OCI-LY1 (cell line): ENCODE data around the gene PTP4A2.
"Not testable (repeated sequence)": the region's sequence is repeated elsewhere in the genome, so short reads cannot be mapped to it uniquely, and the experiment has no call there.

Experiments used
- H2AFZ ChIP-seq: fragments of 200-600 bp; sonication (generic), shearing (Covaris generic); 2 replicates; pipeline ENCODE4 v1.6.0; 2014; ENCODE audit warnings: antibody characterized with exemption, mild to moderate bottlenecking, low read length
- H3F3A ChIP-seq: fragments of 200-600 bp; sonication (generic), shearing (Covaris generic); 2 replicates; pipeline ENCODE4 v1.6.0; 2014; ENCODE audit warnings: mild to moderate bottlenecking, antibody characterized with exemption, low read length, moderate library complexity; ENCODE audit not compliant: insufficient read depth
- H3K27ac ChIP-seq: fragments of 200-600 bp; sonication (generic); 2 replicates; pipeline ENCODE4 v1.5.1; 2014; ENCODE audit warnings: low read length, mixed run types, mild to moderate bottlenecking, low read depth; ENCODE audit not compliant: poor library complexity, severe bottlenecking
- H3K27me3 ChIP-seq: fragments of 200-600 bp; sonication (generic); 2 replicates; pipeline ENCODE4 v1.6.0; 2014; ENCODE audit warnings: antibody characterized with exemption, mild to moderate bottlenecking, low read length, moderate library complexity; ENCODE audit not compliant: insufficient read depth
- H3K36me3 ChIP-seq: fragments of 200-600 bp; sonication (generic); 2 replicates; pipeline ENCODE4 v1.6.1; 2014; ENCODE audit warnings: mild to moderate bottlenecking, antibody characterized with exemption, low read length, moderate library complexity, mixed read lengths; ENCODE audit not compliant: insufficient read depth
- H3K4me1 ChIP-seq: fragments of 200-600 bp; sonication (generic); 2 replicates; pipeline ENCODE4 v1.5.1; 2014; ENCODE audit warnings: mild to moderate bottlenecking, low read length, moderate library complexity; ENCODE audit not compliant: insufficient read depth, severe bottlenecking
- H3K4me2 ChIP-seq: fragments of 200-600 bp; sonication (generic), shearing (Covaris generic); 2 replicates; pipeline ENCODE4 v1.6.1; 2014; ENCODE audit warnings: low read length
- H3K4me3 ChIP-seq: fragments of 200-600 bp; sonication (generic); 2 replicates; pipeline ENCODE4 v1.5.1; 2014; ENCODE audit warnings: low read length, low read depth, mild to moderate bottlenecking, mixed read lengths; ENCODE audit not compliant: poor library complexity, severe bottlenecking
- H3K79me2 ChIP-seq: fragments of 200-600 bp; shearing (Covaris generic); 2 replicates; pipeline ENCODE4 v1.6.1; 2016; ENCODE audit warnings: mixed run types, low read length, mixed read lengths; ENCODE audit not compliant: insufficient read depth
- H3K9ac ChIP-seq: fragments of 200-600 bp; sonication (generic), shearing (Covaris generic); 2 replicates; pipeline ENCODE4 v1.6.1; 2014; ENCODE audit warnings: mild to moderate bottlenecking, low read length, mixed read lengths
- H3K9me2 ChIP-seq: fragments of 200-600 bp; sonication (generic), shearing (Covaris generic); 2 replicates; pipeline ENCODE4 v1.6.1; 2014; ENCODE audit warnings: low read depth, mild to moderate bottlenecking, low read length, mixed read lengths
- H3K9me3 ChIP-seq: fragments of 200-600 bp; shearing (Covaris generic); 2 replicates; pipeline ENCODE4 v1.6.1; 2014; ENCODE audit warnings: low read length, mixed read lengths
- H4K20me1 ChIP-seq: fragments of 200-600 bp; sonication (generic), shearing (Covaris generic); 2 replicates; pipeline ENCODE4 v1.6.0; 2016; ENCODE audit warnings: mild to moderate bottlenecking, low read length; ENCODE audit not compliant: insufficient read depth
- EZH2 ChIP-seq: fragments of 200-600 bp; sonication (generic), shearing (Covaris generic); IDR thresholded peaks from 2 replicates; pipeline ENCODE4 v1.8.0; 2017; ENCODE audit warnings: borderline replicate concordance, mixed run types, mild to moderate bottlenecking, antibody characterized with exemption, low read length, moderate library complexity, mixed read lengths
- TF ChIP-seq, protein P1 (sequence below): fragments of 200-600 bp; sonication (generic), shearing (Covaris generic); IDR thresholded peaks from 2 replicates; pipeline ENCODE4 v1.5.1; 2017; ENCODE audit warnings: mild to moderate bottlenecking, antibody characterized with exemption, low read length, moderate library complexity, mixed read lengths

Gene PTP4A2

GRCh38 chr1:31897526-31898100 lies 40.6 kb downstream of the PTP4A2 start:
- Histone ChIP-seq H3K9me3 (peaks cover 7% of the 10 kb centered on the region; the same call in 1 of the 2 replicates), H3K4me1 (peaks cover 7% of the 10 kb centered on the region), H3K27ac (no peak overlapping the region), H2AFZ (no peak overlapping the region), H3F3A (peaks cover 6% of the 10 kb centered on the region; the same call in 1 of the 2 replicates), H3K4me3 (no peak overlapping the region), H3K4me2 (no peak overlapping the region), H3K9me2 (no peaks in the 10 kb centered on the region), H3K9ac (no peak overlapping the region), H3K79me2 (no peaks in the 10 kb centered on the region), H3K36me3 (no peaks in the 10 kb centered on the region), H3K27me3 (no peaks in the 10 kb centered on the region), H4K20me1 (no peaks in the 10 kb centered on the region)
- TF ChIP-seq, protein P1, sequence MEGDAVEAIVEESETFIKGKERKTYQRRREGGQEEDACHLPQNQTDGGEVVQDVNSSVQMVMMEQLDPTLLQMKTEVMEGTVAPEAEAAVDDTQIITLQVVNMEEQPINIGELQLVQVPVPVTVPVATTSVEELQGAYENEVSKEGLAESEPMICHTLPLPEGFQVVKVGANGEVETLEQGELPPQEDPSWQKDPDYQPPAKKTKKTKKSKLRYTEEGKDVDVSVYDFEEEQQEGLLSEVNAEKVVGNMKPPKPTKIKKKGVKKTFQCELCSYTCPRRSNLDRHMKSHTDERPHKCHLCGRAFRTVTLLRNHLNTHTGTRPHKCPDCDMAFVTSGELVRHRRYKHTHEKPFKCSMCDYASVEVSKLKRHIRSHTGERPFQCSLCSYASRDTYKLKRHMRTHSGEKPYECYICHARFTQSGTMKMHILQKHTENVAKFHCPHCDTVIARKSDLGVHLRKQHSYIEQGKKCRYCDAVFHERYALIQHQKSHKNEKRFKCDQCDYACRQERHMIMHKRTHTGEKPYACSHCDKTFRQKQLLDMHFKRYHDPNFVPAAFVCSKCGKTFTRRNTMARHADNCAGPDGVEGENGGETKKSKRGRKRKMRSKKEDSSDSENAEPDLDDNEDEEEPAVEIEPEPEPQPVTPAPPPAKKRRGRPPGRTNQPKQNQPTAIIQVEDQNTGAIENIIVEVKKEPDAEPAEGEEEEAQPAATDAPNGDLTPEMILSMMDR, result no peak
- no peak for TF ChIP-seq EZH2

DNA sequence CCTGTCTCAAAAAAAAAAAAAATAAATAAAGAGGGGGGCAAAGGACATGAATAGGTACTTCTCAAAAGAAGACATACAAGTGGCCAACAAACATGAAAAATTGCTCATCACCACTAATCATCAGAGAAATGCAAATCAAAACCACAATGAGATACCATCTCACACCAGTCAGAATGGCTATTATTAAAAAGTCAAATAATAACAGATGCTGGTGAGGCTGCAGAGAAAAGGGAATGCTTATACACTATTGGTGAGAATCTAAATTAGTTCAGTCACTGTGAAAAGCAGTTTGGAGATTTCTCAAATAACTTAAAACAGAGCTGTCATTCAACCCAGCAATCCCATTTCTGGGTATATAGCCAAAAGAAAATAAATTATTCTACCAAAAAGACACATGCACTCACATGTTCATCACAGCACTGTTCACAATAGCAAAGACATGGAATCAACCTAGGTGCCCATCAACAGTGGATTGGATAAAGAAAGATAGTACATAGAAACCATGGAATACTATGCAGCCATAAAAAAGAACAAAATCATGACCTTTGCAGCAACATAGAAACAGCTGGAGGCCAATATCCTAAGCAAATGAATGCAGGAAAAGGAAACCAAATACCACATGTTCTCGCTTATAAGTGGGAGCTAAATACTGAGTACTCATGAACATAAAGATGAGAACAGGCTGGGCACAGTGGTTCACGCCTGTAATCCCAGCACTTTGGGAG lies 42.5 kb downstream of the PTP4A2 start:
- H3K9me3 ChIP-seq, H3K9me2 ChIP-seq, H3K9ac ChIP-seq, H3K79me2 ChIP-seq, H3K27ac ChIP-seq, H2AFZ ChIP-seq, H3K4me3 ChIP-seq, H3K27me3 ChIP-seq, H4K20me1 ChIP-seq, H3K4me2 ChIP-seq, H3K4me1 ChIP-seq, H3K36me3 ChIP-seq, H3F3A ChIP-seq: not testable (repeated sequence)

DNA sequence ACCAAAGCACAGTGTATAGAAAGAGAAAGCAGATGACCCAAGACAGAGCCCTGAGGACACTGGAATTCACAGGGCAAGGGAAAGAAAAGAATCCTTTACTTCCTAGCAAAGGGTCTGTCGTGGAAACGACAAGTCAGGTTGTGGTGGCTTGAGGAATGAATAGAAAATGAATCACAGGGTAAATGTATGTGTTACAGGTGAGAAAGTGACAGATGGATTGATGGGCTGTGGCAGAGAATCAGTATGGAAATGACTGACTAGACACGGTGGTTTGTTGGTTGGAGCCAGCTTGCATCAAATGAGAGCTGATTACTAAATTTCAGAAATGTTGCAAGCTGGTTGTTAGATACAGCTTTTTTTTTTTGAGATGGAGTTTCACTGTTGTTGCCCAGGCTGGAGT lies 46.9 kb downstream of the PTP4A2 start:
- Histone ChIP-seq H3K36me3 (no peaks in the 10 kb centered on the region), H2AFZ (no peak overlapping the region), H3K4me3 (no peak overlapping the region), H3K4me1 (peaks cover 21% of the 10 kb centered on the region), H3K79me2 (no peaks in the 10 kb centered on the region), H3K27ac (no peak overlapping the region), H3K4me2 (no peak overlapping the region), H3K27me3 (no peaks in the 10 kb centered on the region), H4K20me1 (no peaks in the 10 kb centered on the region), H3K9ac (no peak overlapping the region), H3F3A (no peaks in the 10 kb centered on the region), H3K9me2 (no peaks in the 10 kb centered on the region), H3K9me3 (peaks cover 7% of the 10 kb centered on the region; the same call in 1 of the 2 replicates)
- TF ChIP-seq EZH2, result no peak
- TF ChIP-seq, protein P1, result no peak

DNA sequence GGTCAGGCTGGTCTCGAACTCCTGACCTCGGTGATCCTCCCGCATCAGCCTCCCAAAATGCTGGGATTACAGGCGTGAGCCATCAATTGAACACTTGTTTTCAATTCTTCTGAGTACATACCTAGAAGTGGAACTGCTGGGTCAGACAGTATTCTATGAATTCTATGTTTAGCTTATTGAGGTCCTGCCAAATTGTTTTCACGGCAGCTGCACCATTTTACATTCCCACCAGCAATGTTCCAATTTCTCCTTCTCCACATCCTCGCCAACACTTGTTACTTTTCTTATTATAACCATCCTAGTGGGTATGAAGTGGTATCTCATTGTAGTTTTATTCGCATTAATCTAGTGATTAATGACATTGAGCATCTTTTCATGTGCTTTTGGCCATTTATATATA lies 49.9 kb downstream of the PTP4A2 start:
- Histone ChIP-seq H3F3A (no peaks in the 10 kb centered on the region), H3K4me3 (no peak overlapping the region), H3K9me2 (no peaks in the 10 kb centered on the region), H3K9me3 (no peaks in the 10 kb centered on the region), H3K27ac (peak overlapping the region; percentile 79), H4K20me1 (no peaks in the 10 kb centered on the region), H2AFZ (no peak overlapping the region), H3K4me2 (no peak overlapping the region), H3K4me1 (peaks cover 21% of the 10 kb centered on the region), H3K9ac (no peak overlapping the region), H3K27me3 (no peaks in the 10 kb centered on the region), H3K79me2 (no peaks in the 10 kb centered on the region), H3K36me3 (no peaks in the 10 kb centered on the region)
- TF ChIP-seq, protein P1, result no peak
- TF ChIP-seq EZH2, result no peak
